ENCODE results near the gene NR0B2. TPM values are rescaled to one million over a fixed set of nuclear protein-coding genes. Genes with fewer than 3 reads are reported as not detected.
A peak's percentile ranks its signal among the peaks of the same experiment; 100 is the strongest.

The NR0B2 gene
- total and polyA plus RNA-seq, 2 of the 13 experiments (the other 11 are each of a cell fraction or from before 2014, with no cell fraction given) = 72.5 to 133 TPM

DNA sequence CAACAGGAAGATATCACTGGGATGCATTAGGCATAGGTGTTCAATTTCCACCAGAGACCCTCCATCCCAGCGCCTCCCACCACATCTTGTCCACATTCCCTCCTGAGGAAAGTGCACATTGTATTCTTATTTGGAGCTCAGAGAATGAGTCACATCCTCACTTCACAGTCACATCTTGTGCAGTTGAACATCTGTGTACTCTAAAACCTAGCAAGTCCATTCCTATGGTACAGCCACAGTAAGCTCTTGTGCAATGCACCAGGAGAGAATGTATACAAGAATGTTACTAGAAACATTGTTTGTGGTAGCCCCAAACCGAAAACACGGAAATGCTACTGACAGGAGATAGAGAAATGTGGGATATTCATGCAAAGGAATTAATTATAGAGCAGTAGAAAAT is 48.1 kb upstream of the NR0B2 start (continued):
- TF ChIP-seq PCBP2 (optimal IDR thresholded peaks at IDR 0.05; ENCODE audit: low read depth, low read length, poor library complexity, severe bottlenecking) = no peak
- no peak for TF ChIP-seq NFKBIZ (CRISPR knock-in tag; IDR thresholded peaks at IDR 0.05)
- TF ChIP-seq, protein P1, sequence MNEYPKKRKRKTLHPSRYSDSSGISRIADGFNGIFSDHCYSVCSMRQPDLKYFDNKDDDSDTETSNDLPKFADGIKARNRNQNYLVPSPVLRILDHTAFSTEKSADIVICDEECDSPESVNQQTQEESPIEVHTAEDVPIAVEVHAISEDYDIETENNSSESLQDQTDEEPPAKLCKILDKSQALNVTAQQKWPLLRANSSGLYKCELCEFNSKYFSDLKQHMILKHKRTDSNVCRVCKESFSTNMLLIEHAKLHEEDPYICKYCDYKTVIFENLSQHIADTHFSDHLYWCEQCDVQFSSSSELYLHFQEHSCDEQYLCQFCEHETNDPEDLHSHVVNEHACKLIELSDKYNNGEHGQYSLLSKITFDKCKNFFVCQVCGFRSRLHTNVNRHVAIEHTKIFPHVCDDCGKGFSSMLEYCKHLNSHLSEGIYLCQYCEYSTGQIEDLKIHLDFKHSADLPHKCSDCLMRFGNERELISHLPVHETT (CRISPR knock-in tag; conservative IDR thresholded peaks at IDR 0.05) = no peak
- no peak for TF ChIP-seq RAD51 (IDR thresholded peaks at IDR 0.05; ENCODE audit: borderline replicate concordance)
- no peak for TF ChIP-seq ZSCAN21 (CRISPR knock-in tag; IDR thresholded peaks at IDR 0.05; ENCODE audit: borderline replicate concordance)
- 0 out of 2 replicates have a peak, but pooled peaks have one; percentile 13 for TF ChIP-seq ZNF441 (CRISPR knock-in tag; IDR thresholded peaks at IDR 0.05; ENCODE audit: borderline replicate concordance)
- TF ChIP-seq, protein P2, sequence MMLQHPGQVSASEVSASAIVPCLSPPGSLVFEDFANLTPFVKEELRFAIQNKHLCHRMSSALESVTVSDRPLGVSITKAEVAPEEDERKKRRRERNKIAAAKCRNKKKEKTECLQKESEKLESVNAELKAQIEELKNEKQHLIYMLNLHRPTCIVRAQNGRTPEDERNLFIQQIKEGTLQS (CRISPR knock-in tag; IDR thresholded peaks at IDR 0.05) = no peak
- peak; percentile 72; the same call in 1 of the 2 replicates for TF ChIP-seq RXRB (CRISPR knock-in tag; IDR thresholded peaks at IDR 0.05; ENCODE audit: borderline replicate concordance)
- TF ChIP-seq MAFK (conservative IDR thresholded peaks at IDR 0.05 in 1 of 2, IDR thresholded peaks at IDR 0.05 in 1 of 2; ENCODE audit: low read length in 2 of 2) = no peak
- no peak for TF ChIP-seq CENPT (CRISPR knock-in tag; IDR thresholded peaks at IDR 0.05; ENCODE audit: low read depth)
- TF ChIP-seq CHCHD3 (CRISPR knock-in tag; IDR thresholded peaks at IDR 0.05) = no peak
- TF ChIP-seq ZBTB8A (CRISPR knock-in tag; IDR thresholded peaks at IDR 0.05; ENCODE audit: borderline replicate concordance, low read depth) = no peak
- TF ChIP-seq NR2F6 (IDR thresholded peaks at IDR 0.05) = no peak
- TF ChIP-seq NR2F6 (CRISPR knock-in tag; IDR thresholded peaks at IDR 0.05) = peak; percentile 74
- TF ChIP-seq SMARCE1 (IDR thresholded peaks at IDR 0.05; ENCODE audit: borderline replicate concordance) = no peak
- TF ChIP-seq ZNF781 (CRISPR knock-in tag; IDR thresholded peaks at IDR 0.05; ENCODE audit: borderline replicate concordance, not compliant biosample characterization) = no peak
- TF ChIP-seq, protein P3, sequence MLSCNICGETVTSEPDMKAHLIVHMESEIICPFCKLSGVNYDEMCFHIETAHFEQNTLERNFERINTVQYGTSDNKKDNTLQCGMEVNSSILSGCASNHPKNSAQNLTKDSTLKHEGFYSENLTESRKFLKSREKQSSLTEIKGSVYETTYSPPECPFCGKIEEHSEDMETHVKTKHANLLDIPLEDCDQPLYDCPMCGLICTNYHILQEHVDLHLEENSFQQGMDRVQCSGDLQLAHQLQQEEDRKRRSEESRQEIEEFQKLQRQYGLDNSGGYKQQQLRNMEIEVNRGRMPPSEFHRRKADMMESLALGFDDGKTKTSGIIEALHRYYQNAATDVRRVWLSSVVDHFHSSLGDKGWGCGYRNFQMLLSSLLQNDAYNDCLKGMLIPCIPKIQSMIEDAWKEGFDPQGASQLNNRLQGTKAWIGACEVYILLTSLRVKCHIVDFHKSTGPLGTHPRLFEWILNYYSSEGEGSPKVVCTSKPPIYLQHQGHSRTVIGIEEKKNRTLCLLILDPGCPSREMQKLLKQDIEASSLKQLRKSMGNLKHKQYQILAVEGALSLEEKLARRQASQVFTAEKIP (CRISPR knock-in tag; IDR thresholded peaks at IDR 0.05; ENCODE audit: borderline replicate concordance) = no peak
- peak; percentile 44; the same call in 1 of the 2 replicates for TF ChIP-seq SMAD3 (CRISPR knock-in tag; IDR thresholded peaks at IDR 0.05)
- TF ChIP-seq, protein P4, sequence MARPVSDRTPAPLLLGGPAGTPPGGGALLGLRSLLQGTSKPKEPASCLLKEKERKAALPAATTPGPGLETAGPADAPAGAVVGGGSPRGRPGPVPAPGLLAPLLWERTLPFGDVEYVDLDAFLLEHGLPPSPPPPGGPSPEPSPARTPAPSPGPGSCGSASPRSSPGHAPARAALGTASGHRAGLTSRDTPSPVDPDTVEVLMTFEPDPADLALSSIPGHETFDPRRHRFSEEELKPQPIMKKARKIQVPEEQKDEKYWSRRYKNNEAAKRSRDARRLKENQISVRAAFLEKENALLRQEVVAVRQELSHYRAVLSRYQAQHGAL (CRISPR knock-in tag; IDR thresholded peaks at IDR 0.05; ENCODE audit: not compliant biosample characterization) = no peak
- TF ChIP-seq, protein P5, sequence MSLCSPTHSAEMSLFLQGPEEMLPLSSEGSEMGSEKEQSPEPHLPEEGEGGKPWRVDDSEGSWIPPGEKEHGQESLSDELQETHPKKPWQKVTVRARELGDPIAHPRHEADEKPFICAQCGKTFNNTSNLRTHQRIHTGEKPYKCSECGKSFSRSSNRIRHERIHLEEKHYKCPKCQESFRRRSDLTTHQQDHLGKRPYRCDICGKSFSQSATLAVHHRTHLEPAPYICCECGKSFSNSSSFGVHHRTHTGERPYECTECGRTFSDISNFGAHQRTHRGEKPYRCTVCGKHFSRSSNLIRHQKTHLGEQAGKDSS (CRISPR knock-in tag; IDR thresholded peaks at IDR 0.05; ENCODE audit: borderline replicate concordance, low read depth) = no peak
- no peak for TF ChIP-seq ZNF790 (CRISPR knock-in tag; IDR thresholded peaks at IDR 0.05; ENCODE audit: borderline replicate concordance)
- no peak for TF ChIP-seq GZF1 (CRISPR knock-in tag; IDR thresholded peaks at IDR 0.05)
- no peak for TF ChIP-seq ZNF629 (CRISPR knock-in tag; conservative IDR thresholded peaks at IDR 0.05)
- no peak for TF ChIP-seq ZKSCAN5 (CRISPR knock-in tag; IDR thresholded peaks at IDR 0.05)
- TF ChIP-seq MED13 (CRISPR knock-in tag; IDR thresholded peaks at IDR 0.05) = no peak
- TF ChIP-seq ATAD3A (CRISPR knock-in tag; IDR thresholded peaks at IDR 0.05) = no peak
- no peak for TF ChIP-seq ZBTB7A (CRISPR knock-in tag; IDR thresholded peaks at IDR 0.05)

All from HepG2 (cell line).